ENCODE measurements around the gene MYO18B. TPM values are rescaled to one million over a fixed set of nuclear protein-coding genes. Genes with fewer than 3 reads are reported as not detected.

Gene MYO18B
- total and polyA plus RNA-seq, 2 of the 8 experiments (the other 6 are each of a cell fraction or from before 2014, with no cell fraction given) = 0.62 to 0.78 TPM

- FAIRE-seq (no peak), DNase-seq (ENCODE audit: low read depth in 1 of 2, low spot score in 2 of 2) (no peak)
- H3K27me3 ChIP-seq (replicated peaks in 1 of 4; ENCODE audit: control insufficient read depth in 3 of 4, extremely low read depth in 1 of 4, insufficient read depth in 3 of 4, low read length in 3 of 4) = no peaks in the 10 kb centered on the region; a peak in 1 of 7 replicates
- TF ChIP-seq SIX5 (IDR thresholded peaks at IDR 0.05; ENCODE audit: low read depth, low read length) = no peak
- TF ChIP-seq BCL11A (IDR thresholded peaks at IDR 0.05; ENCODE audit: low read depth in 2 of 2, low read length in 2 of 2) = no peak
- no peak for TF ChIP-seq JUN (IDR thresholded peaks at IDR 0.05; ENCODE audit: low read depth, low read length)
- TF ChIP-seq TCF12 (IDR thresholded peaks at IDR 0.05; ENCODE audit: low read depth, low read length) = no peak
- TF ChIP-seq NANOG (IDR thresholded peaks at IDR 0.05; ENCODE audit: insufficient read depth, low read depth, low read length, poor library complexity, severe bottlenecking) = no peak
- no peak for TF ChIP-seq SIRT6 (IDR thresholded peaks at IDR 0.05; ENCODE audit: low read length)
- no peak for TF ChIP-seq MAX (IDR thresholded peaks at IDR 0.05)
- no peak overlapping the region for H3K14ac ChIP-seq (ENCODE audit: insufficient read length)
- H4K91ac ChIP-seq (replicated peaks; ENCODE audit: insufficient read length, low read length) = no peak overlapping the region
- no peaks in the 10 kb centered on the region for H3K23me2 ChIP-seq (ENCODE audit: low read depth, low read length)
- H4K8ac ChIP-seq (ENCODE audit: extremely low read depth, insufficient read depth, low read length) = no peak overlapping the region
- no peaks in the 10 kb centered on the region for H3K9me3 ChIP-seq (ENCODE audit: insufficient read depth in 2 of 2, low read depth in 1 of 2, low read length in 1 of 2)
- H3K9ac ChIP-seq (replicated peaks in 1 of 4; ENCODE audit: extremely low read depth in 1 of 4, low read depth in 3 of 4, low read length in 3 of 4) = no peak overlapping the region
- POLR2A ChIA-PET (ENCODE audit: partially characterized antibody) = interaction anchor here (1.2 kb wide), 1 partner anchor 10 kb away, joined by 3 read pairs; no protein-coding TSS in a partner anchor
- H3K79me1 ChIP-seq (ENCODE audit: low read depth, low read length) = no peaks in the 10 kb centered on the region
- no peak overlapping the region for H3K4me2 ChIP-seq (ENCODE audit: insufficient read depth in 1 of 2, low read depth in 2 of 2, low read length in 2 of 2)
- H3K56ac ChIP-seq (replicated peaks; ENCODE audit: insufficient read length, low read depth, low read length) = no peak overlapping the region
- H2AK5ac ChIP-seq (ENCODE audit: low read depth, low read length) = no peak overlapping the region
- WGBS, 2 experiments (ENCODE audit: extremely low coverage in 1 of 2, insufficient coverage in 1 of 2, insufficient read length in 1 of 2, insufficient replicate concordance in 2 of 2, low coverage in 1 of 2, low lambda C conversion rate in 2 of 2, missing lambda C conversion rate in 1 of 2) = 83% methylated on average over 20 of the region's 22 CpGs; no CpG with 5 or more reads in 1 of the 2 experiments
- no peak overlapping the region for H3K4me3 ChIP-seq (ENCODE audit: extremely low read depth in 1 of 4, insufficient read depth in 2 of 4, low read depth in 3 of 4, low read length in 4 of 4)
- CTCF ChIA-PET (ENCODE audit: partially characterized antibody) = interaction anchor here (0.8 to 2.9 kb wide), 3 partner anchors 24 to 534 kb away, joined by 3 to 10 read pairs (median 5); no protein-coding TSS in a partner anchor
- H3K18ac ChIP-seq (ENCODE audit: extremely low read depth, low read length) = no peak overlapping the region
- no peak overlapping the region for H2BK15ac ChIP-seq (ENCODE audit: low read length)
- H2BK12ac ChIP-seq (ENCODE audit: low read depth, low read length) = no peak overlapping the region
- no peaks in the 10 kb centered on the region for H4K20me1 ChIP-seq (replicated peaks in 1 of 2; ENCODE audit: control insufficient read depth in 1 of 2, insufficient read depth in 2 of 2, low read length in 2 of 2)
- no peak overlapping the region for H3K27ac ChIP-seq (ENCODE audit: low read depth, low read length)
- H2BK20ac ChIP-seq (ENCODE audit: low read length) = no peak overlapping the region
- H3K36me3 ChIP-seq (ENCODE audit: control insufficient read depth in 2 of 4, insufficient read depth in 4 of 4, low read length in 3 of 4) = no peaks in the 10 kb centered on the region
- no peak overlapping the region for H2AFZ ChIP-seq (ENCODE audit: low read length)
- H2BK120ac ChIP-seq (replicated peaks; ENCODE audit: low read depth, low read length) = no peak overlapping the region
- H4K5ac ChIP-seq (ENCODE audit: insufficient read length, low read depth, low read length) = no peak overlapping the region
- H3K79me2 ChIP-seq (ENCODE audit: control insufficient read depth in 1 of 2, insufficient read depth in 2 of 2, low read length in 2 of 2) = no peaks in the 10 kb centered on the region
- H2BK5ac ChIP-seq (ENCODE audit: low read depth, low read length) = no peak overlapping the region
- H3K23ac ChIP-seq (ENCODE audit: insufficient read length) = no peak overlapping the region
- H3K4ac ChIP-seq (replicated peaks; ENCODE audit: insufficient read length, low read depth, low read length) = no peak overlapping the region
- H3K4me1 ChIP-seq (replicated peaks in 1 of 4; ENCODE audit: control insufficient read depth in 3 of 4, insufficient read depth in 4 of 4, low read length in 3 of 4) = no peaks in the 10 kb centered on the region
Observed at GRCh38 chr22:25797498-25798290, 55.7 kb downstream of the MYO18B start.
